DMS114 treated with DMSO at 0.1 percent for 48 hours (cell line): Measurements from ENCODE around the gene AP2B1.

ENCODE experiments used
- DNase-seq: peaks from one replicate; lab custom pipeline; 2025; ENCODE audit not compliant: unreplicated experiment; lab: John Stamatoyannopoulos, UW

The AP2B1 gene

GRCh38 chr17:35768797-35769196, 181.7 kb downstream of the AP2B1 start:
- DNase-seq, result no peak

GRCh38 chr17:35769895-35770486, 182.9 kb downstream of the AP2B1 start:
- DNase-seq, result no peak

- DNase-seq, result no peak
Measured at GRCh38 chr17:35773129-35773528, 186.0 kb downstream of the AP2B1 start.

- no peak for DNase-seq
Measured at GRCh38 chr17:35773679-35774425, 186.7 kb downstream of the AP2B1 start.

GRCh38 chr17:35774499-35774898, 187.4 kb downstream of the AP2B1 start:
- no peak for DNase-seq

- DNase-seq, result no peak
Measured at GRCh38 chr17:35775039-35775438, 187.9 kb downstream of the AP2B1 start.

- DNase-seq, result no peak
Measured at GRCh38 chr17:35775583-35775982, 188.5 kb downstream of the AP2B1 start.
